Prostate gland (tissue), 2 donors: Measurements from ENCODE around the gene B3GALT6.

Experiments
- POLR2AphosphoS5 ChIP-seq: sonication (generic); formaldehyde crosslinking; IDR thresholded peaks from one replicate; pipeline ENCODE4 v1.6.1; 2017; ENCODE audit warnings: antibody characterized with exemption
- TF ChIP-seq, protein P1 (sequence below), 4 experiments: fragments of 200-600 bp in 2 of 4; fragments of 450-650 bp in 2 of 4; sonication (generic) in 2 of 4; IDR thresholded peaks; 1 replicate in 3 of 4; 2 replicates in 1 of 4; pipeline ENCODE4 v1.5.1; 2016 to 2019; ENCODE audit warnings: antibody characterized with exemption in 4 of 4, mild to moderate bottlenecking in 2 of 4, moderate library complexity in 2 of 4

DNA sequence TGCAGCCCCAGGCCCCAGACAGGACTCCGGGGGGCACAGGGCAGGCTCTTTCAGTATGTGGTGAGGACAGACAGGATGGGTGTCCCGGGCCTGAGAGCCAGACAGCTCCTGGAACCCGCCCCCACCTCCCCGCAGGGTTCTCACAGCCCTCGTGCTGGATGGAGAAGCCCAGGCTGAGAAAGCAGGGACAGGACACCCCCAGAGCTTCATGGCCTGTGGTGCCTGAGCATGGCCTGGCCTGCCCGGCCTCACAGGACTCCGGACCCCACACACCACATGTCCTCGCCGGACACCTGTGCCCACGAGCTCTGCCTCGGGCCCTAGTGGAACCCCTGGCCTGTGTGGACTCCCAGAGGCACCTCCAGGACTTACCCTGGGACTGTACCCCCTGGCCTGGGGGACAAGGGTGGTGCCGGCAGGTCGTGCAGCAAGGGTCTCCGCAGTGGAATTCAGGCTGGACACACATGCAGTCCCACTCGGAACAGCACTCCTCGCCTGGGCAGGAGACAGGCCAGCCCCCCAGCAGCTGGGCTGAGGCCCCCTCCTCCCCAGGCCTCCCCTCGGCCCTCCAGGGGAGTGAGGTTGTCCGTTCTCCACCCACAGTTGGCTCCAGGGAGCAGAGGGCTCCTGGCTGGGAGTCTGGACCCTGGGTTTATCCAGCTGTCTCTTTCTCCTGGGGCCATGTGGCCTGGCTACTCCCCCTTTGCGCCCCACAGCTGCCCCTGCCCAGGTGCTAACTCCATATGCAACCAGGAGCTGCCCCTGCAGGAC is 26.9 kb upstream of the B3GALT6 start:
- TF ChIP-seq, protein P1, sequence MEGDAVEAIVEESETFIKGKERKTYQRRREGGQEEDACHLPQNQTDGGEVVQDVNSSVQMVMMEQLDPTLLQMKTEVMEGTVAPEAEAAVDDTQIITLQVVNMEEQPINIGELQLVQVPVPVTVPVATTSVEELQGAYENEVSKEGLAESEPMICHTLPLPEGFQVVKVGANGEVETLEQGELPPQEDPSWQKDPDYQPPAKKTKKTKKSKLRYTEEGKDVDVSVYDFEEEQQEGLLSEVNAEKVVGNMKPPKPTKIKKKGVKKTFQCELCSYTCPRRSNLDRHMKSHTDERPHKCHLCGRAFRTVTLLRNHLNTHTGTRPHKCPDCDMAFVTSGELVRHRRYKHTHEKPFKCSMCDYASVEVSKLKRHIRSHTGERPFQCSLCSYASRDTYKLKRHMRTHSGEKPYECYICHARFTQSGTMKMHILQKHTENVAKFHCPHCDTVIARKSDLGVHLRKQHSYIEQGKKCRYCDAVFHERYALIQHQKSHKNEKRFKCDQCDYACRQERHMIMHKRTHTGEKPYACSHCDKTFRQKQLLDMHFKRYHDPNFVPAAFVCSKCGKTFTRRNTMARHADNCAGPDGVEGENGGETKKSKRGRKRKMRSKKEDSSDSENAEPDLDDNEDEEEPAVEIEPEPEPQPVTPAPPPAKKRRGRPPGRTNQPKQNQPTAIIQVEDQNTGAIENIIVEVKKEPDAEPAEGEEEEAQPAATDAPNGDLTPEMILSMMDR (IDR thresholded peaks at IDR 0.05), result no peak
- TF ChIP-seq POLR2AphosphoS5, result no peak
